Stimulated activated CD8-positive, alpha-beta memory T cell treated with anti-CD3 and anti-CD28 coated beads, Interleukin-15, amount 100 ng/mL, for 48 hours (primary cell): ENCODE data around the gene PSORS1C2.

Experiments
- DNase-seq, 2 donors: peaks; one replicate each; pipeline ENCODE4 v3.0.0-alpha.2; 2020; ENCODE audit warnings: low read depth in 2 of 2

The PSORS1C2 gene

GRCh38 chr6:31114541-31114878 is 24.4 kb downstream of the PSORS1C2 start, which contains the start of gene PSORS1C1:
Gene PSORS1C1 (plus strand): TSS chr6:31114800. CDS start chr6:31129633, 14,833 bp downstream.
- no peak for DNase-seq

GRCh38 chr6:31113861-31114540 is 24.9 kb downstream of the PSORS1C2 start:
- DNase-seq, result no peak

DNA sequence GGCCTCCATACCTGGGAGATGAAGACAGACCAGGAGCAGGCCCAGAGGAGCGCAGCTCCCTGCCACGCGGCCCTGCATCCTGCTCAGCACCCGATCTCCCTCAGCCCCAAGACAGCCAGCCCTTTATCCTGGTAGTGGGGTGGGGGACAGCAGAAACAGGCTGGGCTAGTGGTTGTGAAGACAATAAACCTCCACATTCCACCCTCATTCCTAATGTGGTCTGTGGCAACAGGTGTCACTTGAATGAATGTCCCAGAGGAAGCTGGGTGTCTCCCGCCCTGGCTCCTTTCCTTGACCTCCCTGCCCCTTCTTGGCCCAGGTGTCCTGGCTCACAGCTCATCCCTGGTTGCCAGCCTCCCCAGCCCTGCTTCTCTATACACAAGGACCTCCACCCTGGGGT is 26.4 kb downstream of the PSORS1C2 start, which contains the start of gene C6orf15:
Gene C6orf15 (minus strand): TSS at position 98 of the 400 bp plus-strand sequence. CDS start 20 bp downstream, at position 78.
- no peak for DNase-seq

GRCh38 chr6:31111712-31112111 is 27.2 kb downstream of the PSORS1C2 start:
- DNase-seq, result no peak

DNA sequence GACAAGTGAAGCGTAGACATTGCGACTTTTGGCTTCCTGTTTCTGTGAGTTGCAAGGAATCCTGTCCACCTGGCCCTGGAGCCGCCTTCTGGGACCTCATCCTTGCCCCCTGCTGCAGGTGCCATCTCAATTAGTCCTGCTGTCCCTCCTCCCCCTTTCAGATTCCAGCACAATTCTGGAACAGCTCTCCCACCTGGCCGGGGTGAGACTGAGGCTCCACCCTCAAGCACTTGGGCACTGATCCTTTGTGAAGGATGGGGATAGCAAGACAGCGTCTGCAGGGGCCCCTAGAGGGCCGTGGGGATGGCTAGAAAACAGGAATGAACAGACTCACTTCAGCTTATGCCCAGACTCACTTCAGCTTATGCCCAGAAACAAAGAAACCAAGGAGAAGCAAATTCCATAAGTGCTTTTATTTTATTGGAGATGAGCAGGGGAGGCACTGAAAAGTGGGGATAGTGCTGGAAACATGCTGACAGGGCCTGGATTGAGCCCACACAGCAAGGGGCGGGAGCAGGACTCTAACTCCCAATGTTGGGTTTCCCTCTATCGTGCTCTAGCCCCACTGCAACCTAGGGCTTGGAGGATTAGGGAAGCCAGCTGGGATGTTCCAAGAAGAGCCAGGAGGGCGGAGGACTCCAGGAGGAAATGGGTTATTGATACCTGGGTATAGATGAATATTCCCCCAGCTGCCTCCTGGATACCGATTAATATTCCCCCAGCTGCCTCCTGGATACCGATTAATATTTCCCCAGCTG is 27.9 kb downstream of the PSORS1C2 start:
- DNase-seq, result no peak

DNA sequence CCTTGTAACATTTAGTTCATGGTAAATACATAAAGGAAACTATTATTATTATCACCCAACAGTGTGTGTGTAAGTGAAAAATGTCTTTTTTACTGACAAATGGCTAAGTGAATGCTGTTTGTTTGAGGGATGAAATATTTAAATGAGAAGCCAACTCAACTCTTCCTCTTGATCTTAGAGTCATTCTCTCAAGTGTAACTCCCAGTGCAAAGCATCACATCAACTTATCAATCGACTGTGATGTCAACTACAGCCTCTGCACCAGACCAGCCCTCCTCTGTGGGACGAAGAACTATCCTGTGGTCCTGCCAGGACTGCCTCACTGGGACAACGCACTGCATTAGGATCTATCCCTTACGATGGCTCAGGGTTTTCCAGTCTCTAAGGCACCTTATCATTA is 31.8 kb downstream of the PSORS1C2 start:
- DNase-seq, result no peak

DNA sequence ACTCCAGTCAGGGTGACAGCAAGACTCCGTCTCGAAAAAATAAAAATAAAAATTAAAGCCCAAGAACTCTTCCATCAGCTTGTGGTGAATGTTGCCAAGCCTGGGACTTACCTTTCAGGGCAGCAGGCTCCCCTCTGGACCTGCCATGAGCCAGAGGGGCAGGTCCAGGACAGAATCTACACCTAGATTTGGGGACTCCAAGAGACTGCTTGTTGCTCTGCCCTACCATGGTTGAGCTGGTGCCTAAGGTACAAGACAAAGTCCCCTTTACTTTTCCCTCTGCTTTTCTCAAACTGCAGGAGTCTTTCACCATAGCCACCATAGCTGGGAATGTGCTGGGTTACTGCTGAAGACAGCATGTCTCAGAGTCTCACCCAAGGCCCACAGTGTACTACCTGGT is 35.7 kb downstream of the PSORS1C2 start:
- DNase-seq, result no peak

DNA sequence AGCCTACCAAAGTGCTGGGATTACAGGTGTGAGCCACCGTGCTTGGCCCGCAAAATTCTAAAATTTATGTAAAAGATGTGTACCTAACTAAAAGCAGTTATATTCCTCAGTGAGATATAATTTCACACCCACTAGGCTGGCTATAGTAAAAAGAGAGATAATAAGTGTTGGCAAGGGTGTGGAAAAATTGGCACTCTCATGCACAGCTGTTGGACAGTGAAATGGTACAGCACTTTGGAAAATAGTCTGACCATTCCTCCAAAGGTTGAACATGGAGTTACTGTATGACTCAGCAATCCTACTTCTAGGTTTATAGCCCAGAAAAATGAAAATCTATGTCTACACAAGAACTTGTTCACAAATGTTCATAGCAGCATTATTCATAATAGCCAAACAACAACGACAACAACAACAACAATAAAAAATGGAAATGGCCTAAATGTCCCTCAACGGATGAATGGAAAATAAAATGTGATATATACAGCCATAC is 40.4 kb downstream of the PSORS1C2 start:
- DNase-seq, result no peak

DNA sequence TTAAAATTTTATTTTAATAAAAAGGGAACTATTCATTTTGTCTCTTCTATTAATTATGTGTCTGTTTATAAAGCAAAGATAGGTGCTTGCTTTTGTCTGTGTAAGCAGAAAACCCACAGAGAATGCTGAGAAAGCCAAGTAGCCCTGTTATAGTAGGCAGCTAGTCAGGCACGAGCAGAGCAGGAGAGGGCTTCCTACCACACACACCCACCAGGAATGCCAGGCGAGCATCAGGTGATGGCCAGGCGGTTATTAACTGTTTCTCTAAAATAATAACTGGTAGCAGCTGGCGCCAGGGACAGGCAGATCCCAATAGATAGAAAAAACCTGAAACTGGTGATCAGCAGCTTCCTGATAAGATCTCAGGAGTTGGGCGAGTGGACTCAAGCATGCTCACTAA is 42.2 kb downstream of the PSORS1C2 start:
- no peak for DNase-seq

DNA sequence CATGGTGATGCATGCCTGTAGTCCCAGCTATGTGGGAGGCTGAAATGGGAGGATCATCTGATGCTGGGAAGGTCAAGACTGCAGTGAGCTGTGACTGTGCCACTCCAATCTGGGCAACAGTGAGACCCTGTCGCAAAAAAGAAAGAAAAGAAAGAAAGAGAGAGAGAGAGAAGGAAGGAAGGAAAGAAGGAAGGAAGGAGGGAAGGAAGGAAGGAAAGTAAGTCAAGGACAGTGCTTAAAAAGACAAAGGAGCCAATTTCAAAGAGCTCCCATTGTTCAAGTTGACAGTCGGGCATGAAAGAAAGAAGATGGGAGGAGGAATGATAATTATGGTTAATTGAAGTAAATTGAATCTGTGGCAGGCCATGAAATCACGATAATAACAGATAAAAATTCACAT is 42.7 kb downstream of the PSORS1C2 start:
- no peak for DNase-seq

DNA sequence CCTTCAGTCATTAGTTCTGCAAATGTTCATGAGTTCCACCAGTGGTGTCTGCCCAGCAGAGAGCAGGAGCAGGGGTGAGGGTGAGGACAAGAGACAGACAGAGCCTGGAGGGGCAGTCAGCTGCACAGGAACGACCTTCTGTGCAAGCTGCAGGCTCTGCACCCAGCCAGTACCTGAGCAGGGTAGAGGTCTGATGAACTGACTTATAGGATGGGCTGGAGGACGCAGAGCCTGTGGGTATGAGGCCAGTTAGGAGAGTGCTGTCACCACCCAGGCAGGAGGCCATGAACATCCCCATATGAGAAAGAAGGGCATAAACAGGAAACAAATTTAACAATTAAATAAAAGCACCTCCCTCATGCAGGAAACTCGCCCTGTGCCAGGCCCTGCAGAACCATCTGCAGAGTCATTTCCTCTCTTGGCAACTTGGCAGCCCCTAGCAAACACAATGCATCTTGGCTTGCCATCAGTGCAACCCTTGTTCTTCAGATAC is 44.4 kb downstream of the PSORS1C2 start:
- no peak for DNase-seq

DNA sequence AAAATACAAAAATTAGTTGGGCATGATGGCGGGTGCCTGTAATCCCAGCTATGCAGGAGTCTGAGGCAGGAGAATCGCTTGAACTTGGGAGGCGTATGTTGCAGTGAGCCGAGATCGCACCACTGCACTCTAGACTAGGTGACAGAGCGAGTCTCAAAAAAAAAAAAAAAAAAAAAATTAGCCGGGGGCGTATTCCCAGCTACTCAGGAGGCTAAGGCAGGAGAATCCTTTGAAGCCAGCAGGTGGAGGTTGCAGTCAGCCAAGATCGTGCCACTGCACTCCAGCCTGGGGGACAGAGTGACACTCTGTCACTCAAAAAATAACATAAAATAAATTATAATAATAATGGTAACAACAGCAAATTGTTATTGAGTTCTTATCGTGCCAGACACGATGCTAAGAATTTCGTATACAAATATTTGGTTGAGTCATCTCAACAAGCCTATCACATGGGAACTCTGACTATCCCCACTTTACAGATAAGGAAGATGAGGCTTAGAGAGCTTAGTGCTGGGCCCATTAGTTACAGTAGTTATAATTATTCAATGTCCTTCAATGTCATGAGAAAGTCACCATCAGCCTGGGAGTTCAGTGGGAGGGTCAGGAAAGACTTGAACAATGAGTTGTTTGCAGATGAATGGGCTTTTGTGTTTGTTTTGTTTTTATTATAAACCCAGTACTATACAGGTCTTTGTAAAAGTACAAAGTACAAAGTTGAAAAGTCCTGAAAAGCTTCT is 45.9 kb downstream of the PSORS1C2 start:
- DNase-seq, result no peak

DNA sequence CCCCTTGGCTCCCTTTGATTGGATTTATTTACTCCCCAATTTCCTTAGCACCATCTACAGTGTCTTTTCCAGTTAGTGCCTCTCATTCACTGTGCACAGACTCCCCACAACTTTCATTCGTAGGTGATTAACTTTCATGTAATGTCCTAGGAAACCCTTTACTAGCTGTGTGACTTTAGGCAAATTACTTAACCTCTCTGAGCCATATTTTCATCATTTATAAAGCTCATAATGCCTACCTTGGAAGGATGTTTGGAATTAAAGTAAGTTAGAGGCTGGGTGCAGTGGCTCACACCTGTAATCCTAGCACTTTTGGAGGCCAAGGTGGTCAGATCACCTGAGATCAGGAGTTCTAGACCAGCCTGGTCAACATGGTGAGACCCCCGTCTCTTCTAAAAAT is 46.6 kb downstream of the PSORS1C2 start:
- DNase-seq, result no peak

GRCh38 chr6:31091680-31092079 is 47.2 kb downstream of the PSORS1C2 start:
- no peak for DNase-seq

- no peak for DNase-seq
Measured at GRCh38 chr6:31090973-31091364, 47.9 kb downstream of the PSORS1C2 start.

GRCh38 chr6:31090275-31090972 is 48.4 kb downstream of the PSORS1C2 start:
- no peak for DNase-seq
